Measurements from ENCODE around the gene TNFAIP2.

TNFAIP2 gene

DNA sequence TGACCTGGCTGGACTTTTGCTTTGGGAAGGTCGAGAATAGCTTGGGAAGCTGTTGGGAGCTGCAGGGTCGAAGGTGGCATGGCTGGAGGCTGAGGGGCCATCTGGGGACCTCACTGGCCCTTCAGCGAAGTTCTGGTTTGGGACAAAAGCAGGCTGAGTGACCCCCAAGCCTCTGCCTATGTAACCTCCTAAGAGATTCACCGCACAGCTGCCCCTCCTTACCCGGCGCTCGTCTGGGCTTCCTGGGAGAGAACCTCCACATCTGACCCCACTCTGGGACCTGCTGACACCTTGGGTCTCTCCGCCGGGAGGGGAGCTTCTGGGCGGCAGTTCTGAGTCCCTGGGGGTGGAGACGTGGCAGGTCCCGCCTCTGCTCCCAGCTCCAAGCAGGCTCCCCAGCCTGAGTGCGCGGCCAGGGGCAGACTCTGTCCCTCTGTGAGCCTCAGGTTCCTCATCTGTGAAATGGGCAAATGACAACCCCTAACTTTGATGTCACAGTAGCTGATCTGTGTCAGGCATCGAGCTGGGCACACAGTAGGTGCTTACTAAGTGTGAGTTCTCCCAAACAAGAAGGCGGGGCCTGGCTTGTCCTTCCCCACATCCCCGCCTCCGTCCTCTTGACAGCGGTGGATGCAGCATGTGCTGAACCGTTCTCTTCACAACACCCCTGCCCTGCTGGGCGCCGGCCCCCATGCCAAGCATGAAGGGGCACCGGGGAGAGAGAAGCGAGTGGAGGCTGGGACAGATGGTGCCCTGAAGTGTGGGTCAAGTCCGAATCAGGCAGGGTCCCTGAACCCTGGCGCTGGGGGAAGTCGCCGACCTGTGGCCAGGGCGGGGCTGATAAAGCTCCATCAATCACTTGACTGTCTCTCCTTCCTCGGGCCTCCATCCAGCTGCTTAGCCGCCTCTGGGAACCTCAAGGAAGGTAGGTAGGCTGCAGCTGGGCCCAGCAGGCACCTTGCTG lies 25.0 kb upstream of the TNFAIP2 start:
- in situ Hi-C loops (cut with HindIII; ENCODE audit: low pct_unique_long_range_greater_than_20kb, low sequenced_read_pairs) = no loop called here
- DNase-seq (ENCODE audit: low read depth in 1 of 2, low spot score in 1 of 2) = no peak
- no peak for TF ChIP-seq JUND (IDR thresholded peaks at IDR 0.05; ENCODE audit: low read depth)

DNA sequence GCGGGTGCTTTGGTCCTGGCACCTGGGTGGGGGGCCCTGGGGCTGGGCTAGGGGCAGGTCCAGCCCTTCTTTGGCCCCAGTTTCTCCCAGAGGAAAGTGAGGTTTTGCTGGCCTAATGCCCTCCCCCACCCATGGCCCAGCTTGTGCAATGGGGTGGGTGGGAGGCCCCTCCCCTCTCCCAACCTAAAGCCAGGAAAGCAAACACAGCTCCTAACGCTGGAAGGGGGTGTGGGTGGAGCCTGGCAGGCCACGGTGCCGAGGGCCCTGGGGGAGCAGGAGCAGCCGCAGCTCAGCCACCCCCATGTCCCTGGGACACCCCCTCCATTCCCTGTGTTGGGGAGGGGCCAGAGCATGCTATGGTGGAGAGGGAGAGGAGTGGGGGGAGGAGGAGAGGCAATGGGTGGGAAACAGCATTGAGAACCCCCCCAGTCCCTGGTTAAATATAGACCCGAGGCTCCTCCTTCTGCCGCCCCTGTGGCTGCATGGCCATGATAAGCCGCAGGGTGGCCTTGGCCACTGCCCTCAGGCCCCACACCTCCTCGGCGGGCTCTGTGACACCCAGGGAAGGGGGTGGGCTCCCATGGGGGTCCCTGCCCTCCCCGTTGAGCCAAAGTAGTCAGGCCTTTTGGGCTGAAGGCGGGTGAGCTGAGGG lies 24.1 kb upstream of the TNFAIP2 start:
- DNase-seq (ENCODE audit: low read depth in 1 of 2, low spot score in 1 of 2) = no peak
- TF ChIP-seq JUND (IDR thresholded peaks at IDR 0.05; ENCODE audit: low read depth) = no peak
- in situ Hi-C loops (cut with HindIII; ENCODE audit: low pct_unique_long_range_greater_than_20kb, low sequenced_read_pairs) = no loop called here

DNA sequence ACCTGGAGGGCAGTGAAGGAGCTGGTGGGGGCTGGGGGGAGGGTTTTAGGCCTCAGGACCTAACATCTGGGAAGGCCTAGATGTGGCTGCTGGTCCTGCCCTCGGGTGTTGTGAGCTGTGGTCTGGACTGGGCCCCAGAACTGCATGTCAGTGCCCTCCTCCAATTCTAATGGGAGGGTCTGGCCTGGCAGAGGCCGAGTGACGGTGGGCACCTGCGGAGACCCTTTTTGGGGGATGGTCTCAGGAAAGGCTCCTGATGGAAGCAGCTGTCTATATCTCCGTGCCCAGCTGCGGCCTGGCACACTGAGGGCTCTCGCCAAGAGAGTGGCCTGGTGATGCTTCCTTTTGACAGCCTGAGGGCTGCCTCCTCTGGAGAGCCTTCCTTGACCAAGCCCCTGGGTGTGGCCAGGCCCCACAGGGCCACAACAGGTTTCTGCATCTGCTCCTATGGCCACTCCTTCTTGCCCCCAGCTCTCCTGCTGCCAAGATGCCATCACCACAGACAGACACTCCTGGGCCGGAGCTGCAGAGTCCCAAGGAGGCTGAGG lies 23.5 kb upstream of the TNFAIP2 start:
- DNase-seq (ENCODE audit: low read depth in 1 of 2, low spot score in 1 of 2) = no peak
- in situ Hi-C loops (cut with HindIII; ENCODE audit: low pct_unique_long_range_greater_than_20kb, low sequenced_read_pairs) = no loop called here
- no peak for TF ChIP-seq JUND (IDR thresholded peaks at IDR 0.05; ENCODE audit: low read depth)

DNA sequence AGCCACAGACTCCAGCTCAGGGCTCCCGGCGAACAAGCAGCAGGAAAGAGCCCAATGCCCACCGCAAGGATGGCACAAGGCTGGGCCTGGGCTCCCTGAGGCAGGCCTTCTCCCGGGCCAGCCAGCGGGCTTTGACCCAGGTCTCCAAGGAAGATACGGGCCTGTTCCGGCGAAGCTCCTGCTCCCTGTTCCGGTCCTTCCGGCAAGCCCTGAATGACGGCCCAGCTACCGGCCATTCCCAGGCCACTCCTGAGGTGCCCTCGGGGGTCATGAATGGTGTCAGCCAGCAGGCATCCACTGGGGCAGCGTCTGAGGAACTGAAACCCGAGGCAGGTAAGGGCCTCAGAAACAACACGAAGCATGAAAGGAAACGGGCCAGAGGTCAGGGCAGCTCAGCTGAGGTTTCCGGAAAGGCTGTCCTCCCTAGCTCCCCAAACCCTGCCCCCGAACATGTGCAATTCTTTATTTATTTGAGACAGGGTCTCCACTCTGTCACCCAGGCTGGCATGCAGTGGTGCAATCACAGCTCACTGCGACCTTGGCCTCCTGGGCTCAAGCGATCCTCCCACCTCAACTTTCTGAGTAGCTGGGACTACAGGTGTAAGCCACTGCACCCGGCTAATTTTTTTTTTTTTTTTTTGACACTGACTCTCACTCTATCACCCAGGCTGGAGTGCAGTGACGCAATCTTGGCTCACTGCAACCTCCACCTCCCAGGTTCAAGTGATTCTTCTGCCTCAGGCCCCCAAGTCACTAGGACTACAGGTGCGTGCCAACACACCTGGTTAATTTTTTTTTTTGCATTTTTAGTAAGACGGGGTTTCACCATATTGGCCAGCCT lies 22.8 kb upstream of the TNFAIP2 start:
- no peak for TF ChIP-seq JUND (IDR thresholded peaks at IDR 0.05; ENCODE audit: low read depth)
- in situ Hi-C loops (cut with HindIII; ENCODE audit: low pct_unique_long_range_greater_than_20kb, low sequenced_read_pairs) = no loop called here

DNA sequence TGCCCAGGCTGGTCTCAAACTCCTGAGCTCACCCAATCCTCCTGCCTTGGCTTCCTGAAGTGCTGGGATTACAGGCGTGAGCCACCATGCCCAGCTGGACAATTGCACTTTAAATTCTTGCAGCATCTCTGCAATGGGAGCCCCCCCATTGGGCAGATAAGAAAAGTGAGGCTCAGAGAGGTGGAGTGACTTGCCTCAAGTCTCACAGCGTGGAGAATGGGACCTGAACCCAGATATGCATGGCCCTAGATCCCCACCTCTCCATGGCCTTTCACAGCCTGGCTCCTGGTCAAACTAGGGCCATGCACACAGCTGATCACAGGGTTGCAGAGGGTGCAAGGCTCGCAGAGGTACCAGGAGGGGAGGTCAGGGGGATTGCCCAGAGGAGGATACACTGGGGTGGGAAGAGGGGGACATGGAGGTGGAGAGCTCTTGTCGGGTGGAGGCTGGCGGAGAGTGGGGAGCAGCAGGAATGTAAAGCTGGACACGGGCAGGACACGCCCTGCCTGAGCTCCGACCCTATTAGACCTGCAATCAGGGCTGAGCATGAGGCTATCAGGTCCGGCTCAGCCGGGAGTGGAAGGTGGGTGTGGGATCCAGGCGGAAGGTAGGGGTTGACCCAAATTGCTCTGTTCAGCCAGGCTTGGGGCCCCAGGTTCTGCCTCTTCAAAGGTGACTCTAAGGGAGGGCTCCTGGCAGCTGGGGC lies 21.9 kb upstream of the TNFAIP2 start:
- no peak for TF ChIP-seq JUND (IDR thresholded peaks at IDR 0.05; ENCODE audit: low read depth)
- in situ Hi-C loops (cut with HindIII; ENCODE audit: low pct_unique_long_range_greater_than_20kb, low sequenced_read_pairs) = no loop called here
- DNase-seq (ENCODE audit: low read depth in 1 of 2, low spot score in 1 of 2) = no peak

More for the DNA sequence above, 22.8 kb upstream of the TNFAIP2 start:
- peak in 1 of 2 experiments; percentile 60 for DNase-seq (ENCODE audit: low read depth in 1 of 2, low spot score in 1 of 2)

DNA sequence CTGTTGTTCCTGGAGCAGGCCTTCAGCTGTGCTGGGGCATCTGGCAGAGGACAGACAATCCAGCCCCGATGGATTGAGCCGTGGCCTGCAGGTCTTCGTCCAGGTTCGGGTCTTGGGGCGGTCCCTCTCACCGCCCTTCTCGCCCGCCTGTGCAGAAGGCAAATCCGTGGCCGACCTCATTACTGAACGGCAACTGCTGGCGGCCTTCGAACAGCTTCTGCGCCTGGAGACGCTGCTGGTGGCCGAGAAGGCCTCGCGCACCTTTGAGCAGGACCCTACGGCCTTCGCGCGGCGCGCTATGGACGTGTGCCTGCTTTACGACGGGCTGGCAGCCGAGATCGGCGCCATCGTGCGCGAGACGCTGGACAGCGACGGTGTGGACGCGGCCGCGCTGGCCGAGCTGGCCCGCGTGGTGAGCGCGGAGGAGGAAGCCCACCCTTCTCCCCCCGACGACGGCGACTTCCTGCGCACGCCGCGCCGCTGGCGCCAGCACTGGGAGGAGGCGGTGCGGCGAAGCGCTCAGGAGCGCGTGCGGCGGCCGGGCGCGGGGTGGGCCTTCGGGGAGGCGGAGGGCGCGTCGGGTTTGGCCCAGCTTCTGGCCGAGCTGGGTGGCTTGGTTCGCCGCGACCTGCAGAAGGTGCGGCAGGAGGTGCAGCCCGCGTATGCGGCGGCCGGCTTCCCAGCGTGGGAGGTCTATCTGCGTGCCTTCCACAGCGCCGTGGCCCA lies 21.1 kb upstream of the TNFAIP2 start:
- no peak for DNase-seq (ENCODE audit: low read depth in 1 of 2, low spot score in 1 of 2)
- no peak for TF ChIP-seq JUND (IDR thresholded peaks at IDR 0.05; ENCODE audit: low read depth)
- in situ Hi-C loops (cut with HindIII; ENCODE audit: low pct_unique_long_range_greater_than_20kb, low sequenced_read_pairs) = no loop called here

DNA sequence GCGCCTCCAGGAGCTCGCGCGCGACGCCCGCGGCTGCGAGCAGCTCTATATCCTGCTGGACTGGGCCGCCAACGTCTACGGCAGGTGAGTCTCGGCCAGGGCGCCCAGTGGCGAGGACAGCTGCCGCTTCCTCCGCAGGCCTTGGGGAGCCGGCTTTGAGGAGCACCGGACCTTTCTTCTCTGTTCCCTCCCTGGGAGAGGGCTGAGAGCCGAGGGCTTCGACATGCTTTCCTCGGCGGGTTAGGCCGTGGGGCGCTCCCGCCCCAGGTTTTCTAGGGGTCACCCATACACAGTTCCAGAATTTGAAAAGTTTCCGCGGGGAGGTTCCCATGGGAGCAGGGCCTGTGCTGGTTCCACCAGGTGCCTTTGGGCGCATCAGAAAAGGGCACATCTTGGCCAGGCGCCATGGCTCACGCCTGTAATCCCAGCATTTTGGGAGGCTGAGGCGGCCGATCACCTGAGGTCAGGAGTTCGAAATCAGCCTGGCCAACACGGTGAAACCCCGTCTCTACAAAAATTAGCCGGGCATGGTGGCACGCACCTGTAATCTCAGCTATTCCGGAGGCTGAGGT lies 20.5 kb upstream of the TNFAIP2 start:
- in situ Hi-C loops (cut with HindIII; ENCODE audit: low pct_unique_long_range_greater_than_20kb, low sequenced_read_pairs) = no loop called here
- TF ChIP-seq JUND (IDR thresholded peaks at IDR 0.05; ENCODE audit: low read depth) = no peak
- DNase-seq (ENCODE audit: low read depth in 1 of 2, low spot score in 1 of 2) = no peak

DNA sequence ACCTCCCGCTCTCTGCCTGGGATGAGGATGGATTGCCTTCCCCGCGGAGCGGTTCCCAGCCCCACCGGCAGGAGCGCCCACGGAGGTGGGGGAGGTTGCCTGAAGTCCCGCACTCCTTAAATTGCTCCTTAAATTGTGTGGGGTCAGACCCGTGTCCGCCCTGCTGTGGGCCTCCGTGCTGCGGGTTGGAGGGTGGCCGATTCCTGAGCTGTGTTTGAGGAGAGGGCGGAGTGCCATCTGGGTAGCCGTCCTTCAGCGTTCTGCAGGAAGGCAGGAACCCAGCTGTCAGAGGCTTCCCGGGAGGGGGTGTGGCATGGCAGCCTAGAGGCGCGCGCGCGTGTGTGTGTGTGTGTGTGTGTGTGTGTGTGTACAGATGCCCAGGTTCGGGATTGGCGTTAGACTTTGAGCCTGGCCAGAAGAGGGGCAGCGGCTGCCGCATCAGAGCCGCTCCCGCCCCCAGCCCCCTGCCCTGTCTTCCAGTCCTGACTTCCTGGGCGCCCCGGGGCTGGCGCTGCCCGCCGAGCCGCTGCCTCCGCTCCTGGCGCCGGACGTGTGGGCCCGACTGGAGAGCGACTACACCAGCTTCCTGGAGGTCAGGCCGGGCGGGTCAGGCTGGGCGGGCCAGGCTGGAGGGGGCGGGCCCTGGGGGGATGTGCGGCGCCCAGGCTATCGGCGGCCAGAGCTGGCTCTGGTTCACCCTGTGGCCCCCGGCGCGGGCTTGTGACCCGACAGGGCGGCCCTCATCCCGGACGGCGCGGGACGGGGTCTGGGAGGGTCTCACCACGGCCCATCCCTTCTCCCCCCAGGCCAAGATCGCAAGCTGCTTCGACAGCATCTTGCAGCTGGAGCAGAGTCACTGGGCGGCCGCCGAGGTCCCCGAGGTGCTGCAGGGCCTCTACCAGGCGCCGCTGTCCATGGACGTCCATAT lies 19.5 kb upstream of the TNFAIP2 start:
- TF ChIP-seq JUND (IDR thresholded peaks at IDR 0.05; ENCODE audit: low read depth) = no peak
- in situ Hi-C loops (cut with HindIII; ENCODE audit: low pct_unique_long_range_greater_than_20kb, low sequenced_read_pairs) = no loop called here
- peak; percentile 72 to 82 for DNase-seq (ENCODE audit: low read depth in 1 of 2, low spot score in 1 of 2)

DNA sequence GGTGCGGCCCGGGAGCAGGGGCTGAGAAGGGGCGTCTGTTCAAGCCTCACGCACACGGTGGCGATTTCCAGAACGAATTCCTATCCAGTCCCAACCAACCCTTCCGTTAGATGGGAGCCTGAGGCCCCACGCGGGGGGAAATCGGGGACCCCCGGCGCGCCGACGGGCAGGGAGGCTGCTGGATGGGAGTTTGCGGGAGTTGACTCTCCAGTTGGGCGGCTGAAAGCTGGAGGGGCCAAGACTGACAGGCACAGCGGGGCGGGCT lies 18.9 kb upstream of the TNFAIP2 start:
- in situ Hi-C loops (cut with HindIII; ENCODE audit: low pct_unique_long_range_greater_than_20kb, low sequenced_read_pairs) = no loop called here
- no peak for DNase-seq (ENCODE audit: low read depth in 1 of 2, low spot score in 1 of 2)
- TF ChIP-seq JUND (IDR thresholded peaks at IDR 0.05; ENCODE audit: low read depth) = no peak

All from T47D (cell line).